Skeletal muscle cell (primary cell): ENCODE data around the gene STAT5B.

Experiments used
- DNase-seq: peaks from one replicate; pipeline ENCODE4 v3.0.0-alpha.2; 2010; ENCODE audit warnings: low read depth
- H3K4me3 ChIP-seq: 2 replicates; pipeline ENCODE4 v1.5.1; 2011; ENCODE audit warnings: low read depth, mild to moderate bottlenecking, control low read depth, low read length, moderate library complexity

STAT5B gene

DNA sequence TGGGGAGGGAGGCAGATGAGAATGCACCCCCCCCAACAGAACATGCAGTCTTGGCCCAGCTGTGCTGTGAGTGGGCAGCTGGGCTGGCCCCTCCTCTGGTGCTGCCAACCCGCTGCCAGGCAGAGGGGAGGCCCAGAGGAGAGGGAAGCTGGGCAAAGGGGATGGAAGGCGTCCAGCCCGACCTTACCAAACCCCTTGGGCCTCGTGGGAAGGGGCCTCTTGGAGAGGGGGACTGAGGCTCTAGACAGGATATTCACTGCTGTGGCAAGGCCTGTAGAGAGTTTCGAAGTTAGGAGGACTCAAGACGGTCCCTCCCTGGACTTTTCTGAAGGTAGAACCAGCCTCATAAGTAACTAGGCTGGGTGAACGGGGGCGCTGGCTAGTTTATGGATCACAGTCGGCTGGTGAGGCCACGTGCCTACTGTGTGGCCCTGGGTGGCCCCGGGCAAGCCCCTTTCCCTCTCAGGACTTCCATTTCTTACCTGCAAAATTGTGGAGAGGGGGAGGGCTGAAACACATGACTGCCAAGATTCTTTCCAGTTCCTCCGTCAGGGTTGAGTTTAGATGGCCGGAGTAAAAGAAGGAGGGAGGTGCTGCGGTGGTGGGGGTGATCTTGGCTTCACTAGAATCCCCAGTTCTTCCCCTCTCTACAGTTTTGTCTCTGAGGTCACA, 11.2 kb upstream of the STAT5B start:
- DNase-seq: no peak
- H3K4me3 ChIP-seq: peak overlapping the region; percentile 36

- no peak overlapping the region for H3K4me3 ChIP-seq
- DNase-seq: no peak
Measured at GRCh38 chr17:42286411-42287221, 10.4 kb upstream of the STAT5B start.

GRCh38 chr17:42285346-42286050, 9.3 kb upstream of the STAT5B start:
- H3K4me3 ChIP-seq: no peak overlapping the region

DNA sequence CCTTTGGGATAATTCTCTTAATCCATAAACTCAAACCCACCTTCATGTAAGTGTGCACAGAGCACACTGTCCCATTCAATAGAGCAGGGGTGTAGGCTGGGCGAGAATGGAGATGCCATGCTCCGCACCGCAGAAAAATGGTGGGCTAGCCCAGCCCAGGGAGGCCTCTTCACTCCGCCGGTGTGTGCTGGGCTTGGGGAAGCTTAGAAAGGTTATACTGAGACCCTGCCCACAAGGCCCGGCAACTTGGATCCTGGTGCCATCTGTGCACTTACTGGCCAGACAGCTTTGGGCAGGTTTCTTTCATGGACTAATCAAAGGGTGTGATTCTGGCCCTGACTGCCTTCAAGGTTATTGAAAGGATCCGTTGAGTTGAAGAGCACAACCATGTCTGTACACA, 8.4 kb upstream of the STAT5B start:
- H3K4me3 ChIP-seq: no peak overlapping the region
- no peak for DNase-seq

More at GRCh38 chr17:42285346-42286050, 9.3 kb upstream of the STAT5B start:
- DNase-seq: no peak

- DNase-seq: no peak
- no peak overlapping the region for H3K4me3 ChIP-seq
Measured at GRCh38 chr17:42284024-42284369, 7.8 kb upstream of the STAT5B start.

GRCh38 chr17:42283241-42284023, 7.2 kb upstream of the STAT5B start:
- DNase-seq: no peak
- no peak overlapping the region for H3K4me3 ChIP-seq

- H3K4me3 ChIP-seq: no peak overlapping the region
- DNase-seq: no peak
Measured at GRCh38 chr17:42282478-42283080, 6.4 kb upstream of the STAT5B start.

DNA sequence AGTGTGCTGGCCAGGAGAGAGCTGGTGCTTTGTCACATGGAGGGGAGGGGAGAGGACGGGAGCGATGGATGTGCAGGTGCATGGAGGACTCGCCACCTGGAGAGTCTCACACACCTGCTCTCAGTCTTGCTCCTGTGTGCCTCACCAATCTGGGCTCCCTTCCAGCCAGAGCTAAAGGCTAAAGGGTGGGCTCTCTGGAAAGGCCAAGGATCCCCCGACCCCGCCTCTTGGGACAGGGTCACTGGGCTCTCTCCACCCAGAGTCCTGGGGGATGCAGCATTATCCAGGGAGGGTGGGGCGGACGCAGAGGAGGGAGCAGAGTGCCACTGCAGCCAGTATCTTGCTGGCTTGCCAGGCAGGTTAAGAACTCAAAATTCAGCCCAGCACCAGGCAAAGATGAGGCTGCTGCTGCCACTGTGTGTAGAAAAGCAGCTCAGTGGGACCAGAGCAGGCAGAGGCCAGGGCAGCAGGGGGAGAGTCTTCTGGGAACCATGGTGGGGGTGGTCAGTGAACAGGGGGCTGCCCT, 5.4 kb upstream of the STAT5B start:
- DNase-seq: no peak
- no peak overlapping the region for H3K4me3 ChIP-seq

- DNase-seq: no peak
- no peak overlapping the region for H3K4me3 ChIP-seq
Measured at GRCh38 chr17:42279776-42280630, 3.8 kb upstream of the STAT5B start.

- H3K4me3 ChIP-seq: no peak overlapping the region
- no peak for DNase-seq
Measured at GRCh38 chr17:42277342-42277712, 1.1 kb upstream of the STAT5B start.

DNA sequence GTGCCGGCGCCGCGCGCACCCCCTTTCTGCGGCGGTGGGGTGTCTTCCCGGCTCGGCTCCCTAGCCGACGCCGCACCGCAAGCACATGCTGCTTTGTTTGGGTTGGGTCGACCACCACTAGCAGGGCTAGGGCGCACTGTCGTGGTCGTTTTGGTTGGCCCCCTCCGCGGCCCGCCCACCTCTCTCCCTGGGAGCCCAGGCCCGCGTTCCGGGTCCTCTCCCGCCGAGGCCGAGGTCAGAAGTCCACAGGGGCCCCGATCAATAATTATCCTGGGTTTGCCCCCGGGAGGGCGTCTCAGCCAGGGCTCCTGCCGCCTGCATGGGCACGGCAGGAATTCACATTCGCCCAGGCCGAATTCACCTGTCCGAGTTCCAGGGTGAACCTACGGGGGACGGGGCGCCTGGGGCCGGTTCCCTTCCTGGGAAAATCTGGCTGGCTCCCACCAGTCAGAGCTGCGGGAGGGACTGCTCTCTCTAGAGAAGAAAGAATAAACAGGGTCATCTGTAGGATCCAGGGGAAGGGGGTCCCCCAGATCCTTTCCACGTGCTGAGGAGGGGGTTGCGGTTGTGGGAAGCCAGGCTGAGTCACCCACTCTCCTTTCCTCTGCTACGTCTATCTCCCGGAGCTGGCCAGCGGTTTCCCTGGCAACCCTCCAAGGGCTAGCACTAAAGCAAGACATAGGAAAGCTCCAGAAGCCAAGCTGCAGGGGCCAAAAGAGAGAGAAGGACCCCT, 584 bp upstream of the STAT5B start:
- peak; percentile 51 for DNase-seq
- peak overlapping the region; percentile 74 for H3K4me3 ChIP-seq

- H3K4me3 ChIP-seq: peak overlapping the region; percentile 74
- no peak for DNase-seq
Measured at GRCh38 chr17:42275527-42276358, 448 bp downstream of the STAT5B start.

DNA sequence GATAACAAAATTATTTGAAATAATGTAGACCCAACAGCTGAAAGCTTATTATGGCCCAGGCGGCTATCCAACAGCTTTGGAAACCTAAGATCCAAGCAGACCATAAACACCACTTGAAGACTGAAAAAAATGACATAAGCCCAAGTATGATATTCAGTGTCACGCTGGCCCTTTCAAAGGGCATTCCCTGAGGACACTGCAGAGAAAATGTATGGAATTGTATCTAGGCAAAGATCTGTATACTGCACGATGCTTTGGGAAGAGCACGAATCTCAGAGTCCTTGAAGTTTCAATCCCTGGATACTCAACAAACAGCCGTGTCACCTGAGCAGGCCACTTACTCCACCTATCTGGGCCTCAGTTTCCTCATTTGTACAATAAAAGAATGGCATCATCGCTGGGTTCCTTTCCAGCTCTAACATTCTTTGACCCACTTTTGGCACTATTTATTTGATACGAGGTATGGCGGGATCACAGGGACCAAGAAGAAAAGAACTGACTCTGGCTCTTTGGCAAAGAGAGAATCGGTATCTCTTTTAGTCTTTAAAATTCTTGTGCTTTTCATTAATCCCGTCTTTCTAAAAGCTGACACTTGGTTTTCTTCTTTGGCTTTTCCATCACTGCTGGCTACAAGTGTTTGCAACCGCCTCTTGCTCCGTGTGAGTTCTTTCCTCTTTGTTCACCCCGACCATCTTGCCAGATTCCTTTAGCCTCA, 1.2 kb downstream of the STAT5B start:
- no peak for DNase-seq
- peak overlapping the region; percentile 74 for H3K4me3 ChIP-seq

DNA sequence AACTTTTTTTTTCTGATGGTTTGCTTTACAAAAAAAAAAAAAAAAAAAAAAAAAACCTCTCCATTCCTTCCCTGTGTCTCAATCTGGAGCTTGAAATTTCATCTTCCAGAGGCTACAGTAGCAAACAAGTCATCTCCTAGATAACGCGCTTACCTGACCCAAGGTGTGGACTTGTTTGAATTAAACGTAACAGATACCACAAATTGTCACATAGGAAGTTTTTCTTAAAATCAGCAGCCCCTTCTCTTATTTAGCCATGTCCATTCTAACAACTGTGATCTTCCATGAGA, 2.0 kb downstream of the STAT5B start:
- no peak overlapping the region for H3K4me3 ChIP-seq
- DNase-seq: no peak

DNA sequence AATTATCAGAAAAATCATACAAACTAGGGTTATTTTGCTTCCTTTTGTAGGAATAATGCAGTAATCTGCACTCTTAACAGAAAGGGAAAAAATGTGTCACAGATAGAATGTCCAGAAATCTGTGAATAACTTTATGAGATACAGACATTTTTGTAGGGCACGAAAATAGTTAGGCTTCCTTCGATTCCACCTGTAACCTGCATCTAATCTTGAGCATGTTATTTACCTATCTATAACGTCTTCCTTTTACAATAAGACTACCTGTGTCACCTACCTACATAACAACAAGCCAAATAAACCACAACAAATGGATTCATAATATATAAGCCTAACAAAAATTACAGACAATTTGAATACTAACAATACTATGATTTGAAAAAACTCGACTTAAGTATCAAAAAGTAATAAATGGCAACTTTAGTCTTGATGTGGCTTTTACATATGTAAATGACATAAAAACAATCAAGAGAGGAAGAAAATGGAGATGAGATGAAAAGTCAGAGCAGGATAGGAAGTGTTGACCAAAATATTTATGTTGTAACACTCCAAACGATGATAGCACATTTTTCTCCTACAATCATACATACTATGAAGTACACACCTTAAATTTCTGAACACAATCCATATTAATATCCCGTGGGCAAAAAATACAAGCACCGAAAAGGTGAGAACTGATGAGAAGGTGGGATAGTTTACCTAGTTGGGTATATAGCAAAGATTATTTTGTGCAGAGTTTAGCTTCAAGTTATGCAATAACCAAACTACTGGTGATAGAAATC, 2.5 kb downstream of the STAT5B start:
- no peak for DNase-seq
- no peak overlapping the region for H3K4me3 ChIP-seq
